CD4-positive, alpha-beta T cell (primary cell): ENCODE data around the gene CBFA2T3. TPM values are rescaled to one million over a fixed set of nuclear protein-coding genes. Genes with fewer than 3 reads are reported as not detected.

ENCODE experiments used
- ATAC-seq: fragments of 200-7000 bp; cut with Tn5 transposase; one replicate; pipeline ENCODE4 v1.10.0; 2022; ENCODE audit warnings: mild to moderate bottlenecking; ENCODE audit not compliant: poor library complexity
- CTCF ChIA-PET: fragments of 350-600 bp; sonication (Branson Sonifier 250); formaldehyde crosslinking; loops from one replicate; lab custom pipeline; 2021; ENCODE audit warnings: antibody characterized with exemption, inconsistent platforms; lab: Charles Lee
- POLR2A ChIA-PET: fragments of 350-600 bp; sonication (Branson Sonifier 250); formaldehyde crosslinking; loops from one replicate; lab custom pipeline; 2021; ENCODE audit warnings: antibody characterized with exemption, inconsistent platforms; lab: Charles Lee
- DNase-seq, 14 experiments: peaks; one replicate each; pipeline ENCODE4 v3.0.0-alpha.2; 2013 to 2020; ENCODE audit warnings: mixed read lengths in 2 of 14
- H3K27ac ChIP-seq, 2 donors: one replicate each; pipeline versions ENCODE4 v1.5.1 to v1.7.0; 2013; ENCODE audit warnings: low read length in 2 of 2, low read depth in 1 of 2, mild to moderate bottlenecking in 1 of 2
- H3K27me3 ChIP-seq, 2 experiments: 1 replicate in 1 of 2; 2 replicates in 1 of 2; pipeline versions ENCODE4 v1.6.1 to v1.7.0; 2013; ENCODE audit warnings: low read length in 2 of 2, control low read depth in 1 of 2, mild to moderate bottlenecking in 1 of 2, moderate library complexity in 1 of 2; ENCODE audit not compliant: insufficient read depth in 2 of 2, control insufficient read depth in 1 of 2
- H3K36me3 ChIP-seq: one replicate; pipeline ENCODE4 v1.6.1; 2013; ENCODE audit warnings: low read length, control low read depth; ENCODE audit not compliant: insufficient read depth
- H3K4me1 ChIP-seq: one replicate; pipeline ENCODE4 v1.6.1; 2013; ENCODE audit warnings: low read length, control low read depth; ENCODE audit not compliant: insufficient read depth
- H3K4me3 ChIP-seq: one replicate; pipeline ENCODE4 v1.5.1; 2013; ENCODE audit warnings: mild to moderate bottlenecking, low read length, moderate library complexity
- H3K9me3 ChIP-seq, 2 experiments: 1 replicate in 1 of 2; 2 replicates in 1 of 2; pipeline versions ENCODE4 v1.6.1 to v1.7.0; 2013; ENCODE audit warnings: low read length in 2 of 2, mild to moderate bottlenecking in 2 of 2, control low read depth in 1 of 2, moderate library complexity in 1 of 2; ENCODE audit not compliant: control insufficient read depth in 1 of 2, insufficient read depth in 1 of 2
- H3K27ac Mint-ChIP-seq: one replicate; pipeline ENCODE4 v1.8.0; 2020; ENCODE audit warnings: mixed read lengths
- H3K27me3 Mint-ChIP-seq: one replicate; pipeline ENCODE4 v1.8.0; 2021; ENCODE audit warnings: mixed read lengths
- H3K36me3 Mint-ChIP-seq: one replicate; pipeline ENCODE4 v1.8.0; 2021; ENCODE audit warnings: low read depth, mixed read lengths
- H3K4me1 Mint-ChIP-seq: one replicate; pipeline ENCODE4 v1.8.0; 2021; ENCODE audit warnings: low read depth, mixed read lengths
- H3K4me3 Mint-ChIP-seq: one replicate; pipeline ENCODE4 v1.8.0; 2020; ENCODE audit warnings: mild to moderate bottlenecking, mixed read lengths
- H3K9me3 Mint-ChIP-seq: one replicate; pipeline ENCODE4 v1.8.0; 2020; ENCODE audit warnings: mixed read lengths
- intact Hi-C, 2 experiments: fragments of 100-400 bp; cut with DNase I in 1 of 2; cut with micrococcal nuclease in 1 of 2; formaldehyde crosslinking; loops; one replicate each; pipeline versions ENCODE4 v1.15.1 to v1.9.0; 2023 to 2025; cut with DNase I, micrococcal nuclease
- total RNA-seq, 174 experiments: library from RNA in 2 of 174; stranded (reverse) in 2 of 174; gene quantifications; one replicate each; pipeline ENCODE4 v1.2.3 and lab custom pipeline; 2021 to 2026
- TF ChIP-seq, protein P1 (sequence below): fragments of 200-600 bp; IDR thresholded peaks from one replicate; pipeline ENCODE4 v1.8.0; 2022; ENCODE audit warnings: antibody characterized with exemption, mild to moderate bottlenecking

The CBFA2T3 gene
- total RNA-seq, 2 experiments from 2014 or later: 0.80 to 1.6 TPM

DNA sequence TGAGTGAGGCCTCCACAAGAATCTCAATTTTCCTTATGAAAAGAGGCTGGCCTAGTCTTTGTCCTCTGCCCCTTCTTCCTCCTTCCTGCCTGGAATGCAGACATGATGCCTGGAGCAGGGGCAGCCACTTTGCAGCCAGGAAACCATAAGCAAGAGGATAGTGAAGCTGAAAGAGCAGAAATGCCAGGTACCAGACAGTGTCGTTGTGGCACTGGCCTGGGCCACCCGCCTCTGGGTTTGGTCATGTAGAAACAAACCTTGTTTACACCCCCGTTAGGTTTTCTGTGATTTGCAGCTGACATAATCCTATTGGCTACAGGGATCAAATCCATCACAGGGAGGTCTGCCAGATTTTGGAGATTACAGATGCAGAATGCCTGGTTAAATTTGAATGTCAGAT lies 16.5 kb downstream of the CBFA2T3 start:
- Mint-ChIP-seq H3K27me3 (peaks cover 27% of the 10 kb centered on the region), H3K4me1 (peaks cover 16% of the 10 kb centered on the region), H3K36me3 (no peaks in the 10 kb centered on the region), H3K9me3 (no peaks in the 10 kb centered on the region), H3K27ac (no peak overlapping the region), H3K4me3 (no peak overlapping the region)
- Histone ChIP-seq H3K36me3 (no peaks in the 10 kb centered on the region), H3K27me3 (peaks cover 4 to 8% of the 10 kb centered on the region in 2 experiments), H3K4me1 (peaks cover 26% of the 10 kb centered on the region), H3K27ac (no peak overlapping the region), H3K4me3 (no peak overlapping the region), H3K9me3 (peaks cover 0 to 14% of the 10 kb centered on the region in 2 experiments)
- DNase-seq (no peak), ATAC-seq (no peak)
- TF ChIP-seq, protein P1, sequence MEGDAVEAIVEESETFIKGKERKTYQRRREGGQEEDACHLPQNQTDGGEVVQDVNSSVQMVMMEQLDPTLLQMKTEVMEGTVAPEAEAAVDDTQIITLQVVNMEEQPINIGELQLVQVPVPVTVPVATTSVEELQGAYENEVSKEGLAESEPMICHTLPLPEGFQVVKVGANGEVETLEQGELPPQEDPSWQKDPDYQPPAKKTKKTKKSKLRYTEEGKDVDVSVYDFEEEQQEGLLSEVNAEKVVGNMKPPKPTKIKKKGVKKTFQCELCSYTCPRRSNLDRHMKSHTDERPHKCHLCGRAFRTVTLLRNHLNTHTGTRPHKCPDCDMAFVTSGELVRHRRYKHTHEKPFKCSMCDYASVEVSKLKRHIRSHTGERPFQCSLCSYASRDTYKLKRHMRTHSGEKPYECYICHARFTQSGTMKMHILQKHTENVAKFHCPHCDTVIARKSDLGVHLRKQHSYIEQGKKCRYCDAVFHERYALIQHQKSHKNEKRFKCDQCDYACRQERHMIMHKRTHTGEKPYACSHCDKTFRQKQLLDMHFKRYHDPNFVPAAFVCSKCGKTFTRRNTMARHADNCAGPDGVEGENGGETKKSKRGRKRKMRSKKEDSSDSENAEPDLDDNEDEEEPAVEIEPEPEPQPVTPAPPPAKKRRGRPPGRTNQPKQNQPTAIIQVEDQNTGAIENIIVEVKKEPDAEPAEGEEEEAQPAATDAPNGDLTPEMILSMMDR: no peak
- CTCF ChIA-PET: no interaction called here
- POLR2A ChIA-PET: no interaction called here
- intact Hi-C loops: loop anchor here in 1 of 2 experiments (5.0 kb wide), 1 partner anchor 48 kb away; no protein-coding TSS in a partner anchor

DNA sequence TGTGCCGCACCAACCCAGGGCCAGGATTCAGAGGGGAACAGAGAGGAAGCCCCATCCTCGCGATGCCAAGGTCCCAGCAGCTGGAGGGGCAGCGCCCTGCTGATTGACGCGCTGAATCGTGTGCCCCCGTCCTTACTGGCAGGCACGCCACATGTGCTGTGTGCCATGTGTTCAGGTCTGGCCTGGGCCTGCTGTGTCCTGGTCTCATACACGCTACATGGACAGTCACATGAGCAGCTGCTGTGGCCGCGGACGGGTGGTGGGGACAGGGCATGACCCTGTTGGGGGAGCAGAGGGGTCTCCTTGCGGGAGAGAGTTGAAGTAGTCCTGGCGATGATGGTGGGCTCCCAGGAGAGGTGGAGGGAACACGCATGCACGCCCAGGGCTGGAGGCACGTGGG lies 18.0 kb downstream of the CBFA2T3 start:
- POLR2A ChIA-PET: no interaction called here
- intact Hi-C loops: no loop called here
- H3K4me1 Mint-ChIP-seq: peaks cover 16% of the 10 kb centered on the region
- no peak for DNase-seq
- H3K4me3 Mint-ChIP-seq: no peak overlapping the region
- H3K36me3 Mint-ChIP-seq: no peaks in the 10 kb centered on the region
- H3K36me3 ChIP-seq: no peaks in the 10 kb centered on the region
- H3K9me3 ChIP-seq: peaks cover 0 to 14% of the 10 kb centered on the region in 2 experiments
- no peak overlapping the region for H3K4me3 ChIP-seq
- TF ChIP-seq, protein P1: no peak
- H3K9me3 Mint-ChIP-seq: no peaks in the 10 kb centered on the region
- ATAC-seq: no peak
- H3K27me3 Mint-ChIP-seq: peaks cover 23% of the 10 kb centered on the region
- H3K27ac Mint-ChIP-seq: no peak overlapping the region
- CTCF ChIA-PET: no interaction called here
- no peak overlapping the region for H3K27ac ChIP-seq
- H3K4me1 ChIP-seq: peaks cover 26% of the 10 kb centered on the region
- peaks cover 4 to 8% of the 10 kb centered on the region in 2 experiments for H3K27me3 ChIP-seq

DNA sequence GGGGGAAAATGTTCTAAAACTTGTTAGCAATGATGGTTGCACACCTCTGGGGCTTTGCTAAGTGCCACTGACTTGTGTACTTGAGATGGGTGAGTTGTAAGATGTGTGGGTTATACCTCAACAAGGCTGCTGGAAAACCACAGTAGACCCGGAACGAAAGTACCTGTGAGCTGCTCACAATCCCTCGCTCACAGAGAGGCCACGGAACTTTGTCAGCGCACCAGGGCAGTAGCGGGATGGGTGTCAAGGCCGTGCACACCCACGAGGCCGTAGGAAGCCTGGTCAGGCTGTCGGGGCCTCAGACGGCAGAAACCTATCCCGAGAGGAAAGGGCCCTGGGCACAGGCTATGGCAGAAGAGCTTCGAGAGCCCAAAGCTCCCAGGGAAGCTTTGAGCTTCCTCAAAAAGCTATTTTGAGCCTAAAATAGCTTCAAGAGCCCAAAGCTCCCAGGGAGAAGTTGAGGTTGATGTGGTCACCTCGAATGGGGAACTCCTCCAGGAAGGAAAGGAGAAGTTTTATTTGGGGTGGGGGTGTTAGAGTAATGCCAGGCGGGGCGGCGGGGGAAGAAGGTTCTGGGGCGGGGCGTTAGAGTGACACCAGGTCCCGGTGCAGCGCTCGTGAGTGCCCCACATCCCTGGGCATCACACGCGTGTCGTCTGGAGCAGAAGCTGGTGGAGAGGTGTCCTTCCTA lies 19.0 kb downstream of the CBFA2T3 start:
- Mint-ChIP-seq H3K4me3 (peak overlapping the region; percentile 34), H3K9me3 (no peaks in the 10 kb centered on the region), H3K27me3 (peaks cover 23% of the 10 kb centered on the region), H3K4me1 (peaks cover 16% of the 10 kb centered on the region), H3K27ac (no peak overlapping the region), H3K36me3 (no peaks in the 10 kb centered on the region)
- intact Hi-C loops: no loop called here
- Histone ChIP-seq H3K27ac (no peak overlapping the region), H3K4me3 (no peak overlapping the region), H3K27me3 (peaks cover 4 to 8% of the 10 kb centered on the region in 2 experiments), H3K9me3 (peaks cover 0 to 14% of the 10 kb centered on the region in 2 experiments), H3K36me3 (no peaks in the 10 kb centered on the region), H3K4me1 (peaks cover 26% of the 10 kb centered on the region)
- CTCF ChIA-PET: no interaction called here
- TF ChIP-seq, protein P1: no peak
- ATAC-seq (peak; percentile 61), DNase-seq (peak in 4 of 14 experiments; percentile 27 to 61 (median 44))
- POLR2A ChIA-PET: interaction anchor here (0.9 to 1.4 kb wide), 2 partner anchors 27 to 69 kb away, joined by 3 read pairs; no protein-coding TSS in a partner anchor
